ENCODE results near the gene CLIC4. TPM values are rescaled to one million over a fixed set of nuclear protein-coding genes. Genes with fewer than 3 reads are reported as not detected.

The CLIC4 gene
- total RNA-seq, 1 experiment from 2014 or later: 230 TPM

GRCh38 chr1:24763671-24764070 is 18.4 kb downstream of the CLIC4 start:
- Histone ChIP-seq H4K8ac (replicated peaks; ENCODE audit: insufficient read length, low read depth, low read length) (no peak overlapping the region), H2BK15ac (ENCODE audit: low read depth, low read length) (no peak overlapping the region), H3T11ph (ENCODE audit: low read length) (no peak overlapping the region), H3K27me3 (ENCODE audit: insufficient read depth, low read length) (no peaks in the 10 kb centered on the region), H2AK5ac (ENCODE audit: insufficient read length, low read length) (no peak overlapping the region), H3K18ac (ENCODE audit: insufficient read length, low read depth, low read length) (no peak overlapping the region), H3K79me1 (ENCODE audit: insufficient read depth, low read depth, low read length, poor library complexity, severe bottlenecking) (peaks cover 11% of the 10 kb centered on the region), H3K79me2 (ENCODE audit: insufficient read depth, low read length) (peaks cover 59% of the 10 kb centered on the region; the same call in 1 of the 2 replicates), H3K4me2 (ENCODE audit: insufficient read depth, insufficient read length, low read length) (no peak overlapping the region), H3K9ac (ENCODE audit: extremely low read depth, insufficient read length, low read length) (no peak overlapping the region), H3K9me3 (ENCODE audit: control insufficient read depth, low read depth, low read length) (no peaks in the 10 kb centered on the region), H2BK12ac (ENCODE audit: insufficient read length, low read depth, low read length) (no peak overlapping the region), H2AFZ (ENCODE audit: low read length) (no peak overlapping the region), H3K4me1 (ENCODE audit: insufficient read depth, low read length) (no peaks in the 10 kb centered on the region), H2BK5ac (ENCODE audit: insufficient read length, low read length) (no peak overlapping the region), H3K23me2 (ENCODE audit: insufficient read length, low read depth, low read length, poor library complexity, severe bottlenecking) (no peaks in the 10 kb centered on the region), H3K56ac (ENCODE audit: insufficient read length, low read depth, low read length) (no peak overlapping the region), H4K20me1 (ENCODE audit: control insufficient read depth, insufficient read depth, insufficient read length) (no peaks in the 10 kb centered on the region), H3K4ac (ENCODE audit: low read depth, low read length) (no peak overlapping the region), H2BK20ac (ENCODE audit: low read depth, low read length, poor library complexity, severe bottlenecking) (no peak overlapping the region), H4K91ac (ENCODE audit: insufficient read length, low read depth, low read length) (no peak overlapping the region), H3K23ac (ENCODE audit: insufficient read length, low read depth, low read length) (no peak overlapping the region), H4K5ac (ENCODE audit: insufficient read length, low read depth, low read length) (no peak overlapping the region), H3K27ac (ENCODE audit: insufficient read length, low read depth, low read length) (no peak overlapping the region), H2BK120ac (ENCODE audit: low read depth, low read length, poor library complexity, severe bottlenecking) (no peak overlapping the region), H3K14ac (ENCODE audit: insufficient read depth, low read length) (no peak overlapping the region)
- Mint-ChIP-seq H3K27ac (no peak overlapping the region), H3K9me3 (no peaks in the 10 kb centered on the region), H3K4me1 (peaks cover 11% of the 10 kb centered on the region in 2 experiments), H3K27me3 (ENCODE audit: low read depth) (no peaks in the 10 kb centered on the region), H3K36me3 (ENCODE audit: insufficient read depth in 1 of 3, low read depth in 3 of 3) (peaks cover 0 to 6% (median 0%) of the 10 kb centered on the region in 3 experiments; a peak in 2 of 7 replicates), H3K4me3 (no peak overlapping the region)
- no peak for TF ChIP-seq CTCF (conservative IDR thresholded peaks at IDR 0.05)
- DNase-seq: no peak
- no CpG with 5 or more reads among the region's 3 CpGs for WGBS (ENCODE audit: extremely low coverage, insufficient read length, low lambda C conversion rate)

Measured in H9 (cell line).